K562 (cell line): ENCODE data around the gene CNTN4. TPM values are rescaled to one million over a fixed set of nuclear protein-coding genes. Genes with fewer than 3 reads are reported as not detected.

Experiments used
- ATAC-seq: fragments of 200-7000 bp; cut with Tn5 transposase; 3 replicates; pipeline ENCODE4 v1.9.1; 2020; ENCODE audit warnings: moderate library complexity
- BruUV-seq: library from RNA; stranded (reverse); fragments of 400-500 nt; replicated peaks from 2 replicates; lab custom pipeline; 2021; lab: Mats Ljungman, UMichigan
- CTCF ChIA-PET: fragments of 300-600 bp; formaldehyde crosslinking; extraction: SDS; loops from one replicate; lab custom pipeline; 2021; ENCODE audit warnings: low intra/inter-chr PET ratio; lab: Yijun Ruan, JAX
- POLR2A ChIA-PET: fragments of 300-600, 350-650 bp; sonication (Branson Sonifier 250); formaldehyde crosslinking; extraction: SDS; loops from one replicate; lab custom pipeline; 2021; ENCODE audit warnings: antibody characterized with exemption, inconsistent platforms; lab: Yijun Ruan, JAX
- DNase-seq, 4 experiments: peaks; one replicate each; pipeline versions ENCODE4 v3.0.0 to v3.0.0-alpha.2; 2011 to 2018; ENCODE audit warnings: low spot score in 3 of 4, mixed read lengths in 3 of 4; ENCODE audit errors: extremely low read depth in 1 of 4
- FAIRE-seq: peaks from 2 replicates; lab custom pipeline; 2011; peaks lifted over from hg19 to GRCh38; lab: Jason Lieb, UNC
- H2AFZ ChIP-seq: 2 replicates; pipeline ENCODE4 v1.6.0; 2011; ENCODE audit warnings: low read depth, low read length, control low read depth, inconsistent platforms
- H3K27ac ChIP-seq: fragments of 200-600 bp; 3 replicates; pipeline ENCODE4 v1.8.0; 2011; ENCODE audit warnings: low read depth, mild to moderate bottlenecking, control low read depth, inconsistent platforms, low read length, moderate library complexity, mixed read lengths; ENCODE audit errors: extremely low read depth
- H3K27me3 ChIP-seq, 2 experiments: fragments of 300-600 bp in 1 of 2; 2 replicates in 1 of 2; 3 replicates in 1 of 2; pipeline versions ENCODE4 v1.6.0 to v1.8.0; 2011; ENCODE audit warnings: inconsistent platforms in 2 of 2, low read length in 2 of 2, mild to moderate bottlenecking in 1 of 2, mixed read lengths in 1 of 2, moderate library complexity in 1 of 2; ENCODE audit not compliant: control insufficient read depth in 2 of 2, insufficient read depth in 2 of 2
- H3K36me3 ChIP-seq: fragments of 300-600 bp; 3 replicates; pipeline ENCODE4 v1.8.0; 2011; ENCODE audit warnings: mild to moderate bottlenecking, low read length, inconsistent platforms; ENCODE audit not compliant: control insufficient read depth, insufficient read depth
- H3K4me1 ChIP-seq, 2 experiments: fragments of 200-600 bp in 1 of 2; replicated peaks in 1 of 2; 2 replicates in 1 of 2; 3 replicates in 1 of 2; pipeline versions ENCODE4 v1.5.1 to v1.8.0; 2011; ENCODE audit warnings: inconsistent platforms in 2 of 2, low read length in 2 of 2, mild to moderate bottlenecking in 1 of 2, mixed read lengths in 1 of 2, moderate library complexity in 1 of 2; ENCODE audit not compliant: control insufficient read depth in 2 of 2, insufficient read depth in 2 of 2
- H3K4me2 ChIP-seq: 2 replicates; pipeline ENCODE4 v1.6.1; 2011; ENCODE audit warnings: low read length, control low read depth, inconsistent platforms, mixed read lengths; ENCODE audit not compliant: insufficient read depth
- H3K4me3 ChIP-seq: fragments of 200-600 bp; sonication (generic), shearing (Covaris generic); 2 replicates; pipeline ENCODE4 v1.5.1; 2016; ENCODE audit warnings: control low read depth, inconsistent platforms
- H3K79me2 ChIP-seq: fragments of 200-600 bp; 3 replicates; pipeline ENCODE4 v1.8.0; 2011; ENCODE audit warnings: low read length, inconsistent platforms; ENCODE audit not compliant: control insufficient read depth, insufficient read depth
- H3K9ac ChIP-seq, 2 experiments: 2 replicates each; pipeline versions ENCODE4 v1.6.0 to v1.6.1; 2011; ENCODE audit warnings: low read depth in 2 of 2, low read length in 2 of 2, control low read depth in 1 of 2, inconsistent platforms in 1 of 2, mild to moderate bottlenecking in 1 of 2, mixed read lengths in 1 of 2; ENCODE audit not compliant: insufficient read depth in 1 of 2
- H3K9me1 ChIP-seq: one replicate; pipeline ENCODE4 v1.6.0; 2011; ENCODE audit warnings: inconsistent platforms, mild to moderate bottlenecking, low read length, moderate library complexity; ENCODE audit not compliant: control insufficient read depth, insufficient read depth
- H3K9me3 ChIP-seq: replicated peaks from 2 replicates; pipeline ENCODE4 v1.5.1; 2011; ENCODE audit warnings: low read depth, low read length, inconsistent platforms; ENCODE audit not compliant: control insufficient read depth, insufficient read depth
- H4K20me1 ChIP-seq: replicated peaks from 2 replicates; pipeline ENCODE4 v1.6.1; 2011; ENCODE audit warnings: low read length, inconsistent platforms, mixed read lengths; ENCODE audit not compliant: control insufficient read depth, insufficient read depth
- CBFB ChIP-seq: sonication (generic); formaldehyde crosslinking; IDR thresholded peaks from 2 replicates; pipeline ENCODE4 v1.4.0; 2020; ENCODE audit warnings: mild to moderate bottlenecking, missing genetic modification reagents
- ELK1 ChIP-seq: sonication (generic); formaldehyde crosslinking; IDR thresholded peaks from 2 replicates; pipeline ENCODE4 v1.8.1; 2022; ENCODE audit warnings: missing genetic modification reagents
- ERF ChIP-seq: fragments of 450-650 bp; formaldehyde crosslinking; IDR thresholded peaks from 2 replicates; pipeline ENCODE4 v1.4.0; 2020; ENCODE audit warnings: mild to moderate bottlenecking, mixed read lengths
- HMG20B ChIP-seq: fragments of 250-450 bp; sonication (Bioruptor Pico); IDR thresholded peaks from 2 replicates; pipeline ENCODE4 v1.5.0; 2021; ENCODE audit warnings: mild to moderate bottlenecking
- HMGN3 ChIP-seq: IDR thresholded peaks from 2 replicates; pipeline ENCODE4 v1.6.1; 2011; ENCODE audit warnings: borderline replicate concordance, low read depth, mild to moderate bottlenecking, mixed read lengths, low read length; ENCODE audit not compliant: insufficient read length; ENCODE audit errors: extremely low read depth
- IRF1 ChIP-seq: sonication (generic); formaldehyde crosslinking; IDR thresholded peaks from 2 replicates; pipeline ENCODE4 v1.8.0; 2022; ENCODE audit warnings: missing genetic modification reagents, mild to moderate bottlenecking, borderline replicate concordance
- MXI1 ChIP-seq: IDR thresholded peaks from 2 replicates; pipeline ENCODE4 v1.6.1; 2011; ENCODE audit warnings: low read depth, mild to moderate bottlenecking, improper control_type of control experiment, low read length
- SMAD3 ChIP-seq: fragments of 450-650 bp; formaldehyde crosslinking; conservative IDR thresholded peaks from 2 replicates; pipeline ENCODE4 v1.4.0; 2020; ENCODE audit warnings: mild to moderate bottlenecking
- THAP12 ChIP-seq: fragments of 250-450 bp; sonication (Bioruptor Pico); IDR thresholded peaks from 2 replicates; pipeline ENCODE4 v1.9.0; 2021; ENCODE audit warnings: mild to moderate bottlenecking, inconsistent platforms
- ZNF311 ChIP-seq: fragments of 250-450 bp; sonication (Bioruptor Pico); IDR thresholded peaks from 2 replicates; pipeline ENCODE4 v1.4.0; 2020; ENCODE audit warnings: mild to moderate bottlenecking, moderate library complexity
- ZNF347 ChIP-seq: fragments of 450-650 bp; formaldehyde crosslinking; IDR thresholded peaks from 2 replicates; pipeline ENCODE4 v1.4.0; 2020; ENCODE audit warnings: low read depth, mild to moderate bottlenecking, moderate library complexity
- ZNF436 ChIP-seq: fragments of 250-450, 450-650 bp; sonication (Bioruptor Pico); formaldehyde crosslinking; IDR thresholded peaks from 2 replicates; pipeline ENCODE4 v1.7.0; 2020; ENCODE audit warnings: mild to moderate bottlenecking
- WGBS: fragments of 100-300 bp; shearing (Covaris generic); methylation state at CpG from one replicate; pipeline ENCODE4 v1.1.6; 2016; ENCODE audit warnings: low coverage, mixed read lengths; ENCODE audit not compliant: insufficient coverage; ENCODE audit errors: missing lambda C conversion rate; 5-methylcytosine and 5-hydroxymethylcytosine counted together
- in situ Hi-C: fragments of 300-500 bp; cut with MboI; formaldehyde crosslinking; loops from 4 replicates; pipeline ENCODE4 v1.15.0; 2018; ENCODE audit warnings: inconsistent platforms, mixed read lengths
- intact Hi-C: fragments of 100-400 bp; cut with micrococcal nuclease; formaldehyde crosslinking; loops from 2 replicates; pipeline ENCODE4 v1.14.2; 2022
- polyA plus RNA-seq, 8 experiments: library from polyadenylated mRNA; depleted of rRNA in 4 of 8; stranded (reverse) in 5 of 8; unstranded in 3 of 8; fragments of >200 nt; fragmentation: Nextera tagmentation in 2 of 8; fragmentation: Illumina TruSeq in 1 of 8; extraction: Ambion mirVana in 2 of 8; extraction: Trizol in 1 of 8; gene quantifications; 2 replicates each; pipeline versions ENCODE4 v1.2.1 to v1.2.3, GENCODE V29; 2011 to 2014; ENCODE audit warnings: inconsistent platforms in 1 of 8, missing spikeins in 1 of 8
- total RNA-seq, 7 experiments: library from RNA; depleted of rRNA in 6 of 7; stranded (reverse); fragments of >200 nt in 6 of 7; fragmentation: Illumina TruSeq in 2 of 7; extraction: Trizol in 2 of 7; gene quantifications; 2 replicates each; pipeline versions ENCODE4 v1.2.1 to v1.2.3, GENCODE V29; 2011 to 2021; ENCODE audit warnings: low replicate concordance in 1 of 7
- TF ChIP-seq, protein P1 (sequence below): IDR thresholded peaks from 2 replicates; pipeline ENCODE4 v1.6.1; 2012; ENCODE audit warnings: low read depth, low read length, improper control_type of control experiment, borderline replicate concordance
- TF ChIP-seq, protein P2 (sequence below): fragments of 250-450 bp; sonication (Bioruptor Pico); IDR thresholded peaks from 2 replicates; pipeline ENCODE4 v1.4.0; 2020; ENCODE audit warnings: mild to moderate bottlenecking, moderate library complexity

The CNTN4 gene
- total and polyA plus RNA-seq, 9 of the 15 experiments (the other 6 are each of a cell fraction or from before 2014, with no cell fraction given): not detected

- H3K27me3 ChIP-seq: no peaks in the 10 kb centered on the region
- 0% methylated on average over 2 of the region's 2 CpGs for WGBS
- intact Hi-C loops (no loop called here), in situ Hi-C loops (no loop called here)
- no peak overlapping the region for H3K27ac ChIP-seq
- H2AFZ ChIP-seq: no peak overlapping the region
- no peaks in the 10 kb centered on the region for H3K9me1 ChIP-seq
- no peak overlapping the region for H3K9ac ChIP-seq
- ATAC-seq: no peak
- no peaks in the 10 kb centered on the region for H4K20me1 ChIP-seq
- no TSS peak for BruUV-seq
- no peak for DNase-seq
- H3K79me2 ChIP-seq: no peaks in the 10 kb centered on the region
- H3K36me3 ChIP-seq: no peaks in the 10 kb centered on the region
- H3K4me3 ChIP-seq: no peak overlapping the region
- POLR2A ChIA-PET: no interaction called here
- CTCF ChIA-PET: no interaction called here
- no peak for FAIRE-seq
- H3K9me3 ChIP-seq: no peaks in the 10 kb centered on the region
- H3K4me2 ChIP-seq: no peak overlapping the region
- no peaks in the 10 kb centered on the region for H3K4me1 ChIP-seq
- no peak for TF ChIP-seq SMAD3 (CRISPR knock-in tag)
- TF ChIP-seq HMG20B: no peak
- TF ChIP-seq IRF1 (CRISPR knock-in tag): no peak
- no peak for TF ChIP-seq ZNF311 (CRISPR knock-in tag)
- no peak for TF ChIP-seq HMGN3
- TF ChIP-seq CBFB: no peak
- TF ChIP-seq ZNF347 (CRISPR knock-in tag): no peak
- TF ChIP-seq ELK1 (CRISPR knock-in tag): no peak
- TF ChIP-seq, protein P1, sequence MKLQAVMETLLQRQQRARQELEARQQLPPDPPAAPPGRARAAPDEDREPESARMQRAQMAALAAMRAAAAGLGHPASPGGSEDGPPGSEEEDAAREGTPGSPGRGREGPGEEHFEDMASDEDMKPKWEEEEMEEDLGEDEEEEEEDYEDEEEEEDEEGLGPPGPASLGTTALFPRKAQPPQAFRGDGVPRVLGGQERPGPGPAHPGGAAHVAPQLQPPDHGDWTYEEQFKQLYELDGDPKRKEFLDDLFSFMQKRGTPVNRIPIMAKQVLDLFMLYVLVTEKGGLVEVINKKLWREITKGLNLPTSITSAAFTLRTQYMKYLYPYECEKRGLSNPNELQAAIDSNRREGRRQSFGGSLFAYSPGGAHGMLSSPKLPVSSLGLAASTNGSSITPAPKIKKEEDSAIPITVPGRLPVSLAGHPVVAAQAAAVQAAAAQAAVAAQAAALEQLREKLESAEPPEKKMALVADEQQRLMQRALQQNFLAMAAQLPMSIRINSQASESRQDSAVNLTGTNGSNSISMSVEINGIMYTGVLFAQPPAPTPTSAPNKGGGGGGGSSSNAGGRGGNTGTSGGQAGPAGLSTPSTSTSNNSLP: no peak
- no peak for TF ChIP-seq ZNF436 (CRISPR knock-in tag)
- no peak for TF ChIP-seq THAP12 (CRISPR knock-in tag)
- TF ChIP-seq, protein P2, sequence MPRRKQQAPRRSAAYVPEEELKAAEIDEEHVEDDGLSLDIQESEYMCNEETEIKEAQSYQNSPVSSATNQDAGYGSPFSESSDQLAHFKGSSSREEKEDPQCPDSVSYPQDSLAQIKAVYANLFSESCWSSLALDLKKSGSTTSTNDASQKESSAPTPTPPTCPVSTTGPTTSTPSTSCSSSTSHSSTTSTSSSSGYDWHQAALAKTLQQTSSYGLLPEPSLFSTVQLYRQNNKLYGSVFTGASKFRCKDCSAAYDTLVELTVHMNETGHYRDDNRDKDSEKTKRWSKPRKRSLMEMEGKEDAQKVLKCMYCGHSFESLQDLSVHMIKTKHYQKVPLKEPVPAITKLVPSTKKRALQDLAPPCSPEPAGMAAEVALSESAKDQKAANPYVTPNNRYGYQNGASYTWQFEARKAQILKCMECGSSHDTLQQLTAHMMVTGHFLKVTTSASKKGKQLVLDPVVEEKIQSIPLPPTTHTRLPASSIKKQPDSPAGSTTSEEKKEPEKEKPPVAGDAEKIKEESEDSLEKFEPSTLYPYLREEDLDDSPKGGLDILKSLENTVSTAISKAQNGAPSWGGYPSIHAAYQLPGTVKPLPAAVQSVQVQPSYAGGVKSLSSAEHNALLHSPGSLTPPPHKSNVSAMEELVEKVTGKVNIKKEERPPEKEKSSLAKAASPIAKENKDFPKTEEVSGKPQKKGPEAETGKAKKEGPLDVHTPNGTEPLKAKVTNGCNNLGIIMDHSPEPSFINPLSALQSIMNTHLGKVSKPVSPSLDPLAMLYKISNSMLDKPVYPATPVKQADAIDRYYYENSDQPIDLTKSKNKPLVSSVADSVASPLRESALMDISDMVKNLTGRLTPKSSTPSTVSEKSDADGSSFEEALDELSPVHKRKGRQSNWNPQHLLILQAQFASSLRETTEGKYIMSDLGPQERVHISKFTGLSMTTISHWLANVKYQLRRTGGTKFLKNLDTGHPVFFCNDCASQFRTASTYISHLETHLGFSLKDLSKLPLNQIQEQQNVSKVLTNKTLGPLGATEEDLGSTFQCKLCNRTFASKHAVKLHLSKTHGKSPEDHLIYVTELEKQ (CRISPR knock-in tag): no peak
- TF ChIP-seq ERF (CRISPR knock-in tag): no peak
- no peak for TF ChIP-seq MXI1
Observed at GRCh38 chr3:2645001-2645400, 546.3 kb downstream of the CNTN4 start.
